ENCODE data around the gene SYT10. TPM values are rescaled to one million over a fixed set of nuclear protein-coding genes. Genes with fewer than 3 reads are reported as not detected.

Gene SYT10
- total and polyA plus RNA-seq, 2 donors (not counting 1 experiment from before 2014, with no cell fraction given) = not detected

GRCh38 chr12:33480366-33480765 lies 40.7 kb upstream of the SYT10 start:
- ATAC-seq (ENCODE audit: low read depth) (no peak), DNase-seq (no peak)
- no peak overlapping the region for H2AFZ ChIP-seq (ENCODE audit: insufficient read depth, low read depth, low read length, poor library complexity, severe bottlenecking)
- Mint-ChIP-seq H3K4me1 (no peaks in the 10 kb centered on the region), H3K9me3 (ENCODE audit: insufficient read depth) (no peaks in the 10 kb centered on the region), H3K27ac (no peak overlapping the region), H3K4me3 (no peak overlapping the region), H3K27me3 (no peaks in the 10 kb centered on the region)
- no peak overlapping the region for H3K4me3 ChIP-seq (ENCODE audit: control extremely low read depth in 1 of 5, extremely low read depth in 1 of 5, insufficient read depth in 1 of 5, low read depth in 2 of 5, low read length in 4 of 5)
- intact Hi-C loops (cut with micrococcal nuclease) = no loop called here
- no peaks in the 10 kb centered on the region for H3K27me3 ChIP-seq (replicated peaks in 1 of 4; ENCODE audit: control extremely low read depth in 1 of 4, control insufficient read depth in 3 of 4, insufficient read depth in 4 of 4, low read length in 3 of 4)
- H3K4me2 ChIP-seq (replicated peaks; ENCODE audit: low read depth, low read length, poor library complexity, severe bottlenecking) = no peak overlapping the region
- peaks cover 0 to 4% (median 0%) of the 10 kb centered on the region in 3 donors for H3K9me3 ChIP-seq (ENCODE audit: control extremely low read depth in 1 of 3, control insufficient read depth in 2 of 3, insufficient read depth in 1 of 3, low read length in 2 of 3)
- H4K20me1 ChIP-seq (ENCODE audit: control insufficient read depth, insufficient read depth, low read length, poor library complexity, severe bottlenecking) = no peaks in the 10 kb centered on the region
- no peak overlapping the region for H3K27ac ChIP-seq (ENCODE audit: low read length in 2 of 2)
- no peaks in the 10 kb centered on the region for H3K4me1 ChIP-seq (ENCODE audit: control insufficient read depth in 2 of 2, insufficient read depth in 2 of 2, low read length in 2 of 2)
- TF ChIP-seq EZH2 (IDR thresholded peaks at IDR 0.05; ENCODE audit: borderline replicate concordance, insufficient read depth, low read depth, low read length, poor library complexity, severe bottlenecking) (no peak), CTCF (IDR thresholded peaks at IDR 0.05) (no peak)
- ChIA-PET POLR2A (no interaction called here), CTCF (no interaction called here)
- H3K9ac ChIP-seq (ENCODE audit: low read length) = no peak overlapping the region
- no peaks in the 10 kb centered on the region for H3K79me2 ChIP-seq (ENCODE audit: control insufficient read depth, insufficient read depth, low read length)
- H3K36me3 ChIP-seq (replicated peaks in 1 of 2; ENCODE audit: control extremely low read depth in 1 of 2, control insufficient read depth in 1 of 2, extremely low read depth in 1 of 2, insufficient read depth in 2 of 2, low read length in 1 of 2) = no peaks in the 10 kb centered on the region
- no CpG with 5 or more reads among the region's 1 CpG for WGBS (ENCODE audit: insufficient coverage)

- Histone ChIP-seq H3K4me1 (ENCODE audit: control insufficient read depth in 2 of 2, insufficient read depth in 2 of 2, low read length in 2 of 2) (no peaks in the 10 kb centered on the region), H3K9me3 (ENCODE audit: control extremely low read depth in 1 of 3, control insufficient read depth in 2 of 3, insufficient read depth in 1 of 3, low read length in 2 of 3) (no peaks in the 10 kb centered on the region), H3K36me3 (replicated peaks in 1 of 2; ENCODE audit: control extremely low read depth in 1 of 2, control insufficient read depth in 1 of 2, extremely low read depth in 1 of 2, insufficient read depth in 2 of 2, low read length in 1 of 2) (no peaks in the 10 kb centered on the region), H3K4me2 (replicated peaks; ENCODE audit: low read depth, low read length, poor library complexity, severe bottlenecking) (no peak overlapping the region), H2AFZ (ENCODE audit: insufficient read depth, low read depth, low read length, poor library complexity, severe bottlenecking) (no peak overlapping the region), H4K20me1 (ENCODE audit: control insufficient read depth, insufficient read depth, low read length, poor library complexity, severe bottlenecking) (no peaks in the 10 kb centered on the region), H3K4me3 (ENCODE audit: control extremely low read depth in 1 of 5, extremely low read depth in 1 of 5, insufficient read depth in 1 of 5, low read depth in 2 of 5, low read length in 4 of 5) (no peak overlapping the region), H3K9ac (ENCODE audit: low read length) (no peak overlapping the region), H3K27me3 (replicated peaks in 1 of 4; ENCODE audit: control extremely low read depth in 1 of 4, control insufficient read depth in 3 of 4, insufficient read depth in 4 of 4, low read length in 3 of 4) (no peaks in the 10 kb centered on the region), H3K27ac (ENCODE audit: low read length in 2 of 2) (no peak overlapping the region), H3K79me2 (ENCODE audit: control insufficient read depth, insufficient read depth, low read length) (no peaks in the 10 kb centered on the region)
- Mint-ChIP-seq H3K4me1 (no peaks in the 10 kb centered on the region), H3K27me3 (no peaks in the 10 kb centered on the region), H3K4me3 (no peak overlapping the region), H3K9me3 (ENCODE audit: insufficient read depth) (no peaks in the 10 kb centered on the region), H3K27ac (no peak overlapping the region)
- intact Hi-C loops (cut with micrococcal nuclease) = no loop called here
- no CpG with 5 or more reads among the region's 1 CpG for WGBS (ENCODE audit: insufficient coverage)
- TF ChIP-seq EZH2 (IDR thresholded peaks at IDR 0.05; ENCODE audit: borderline replicate concordance, insufficient read depth, low read depth, low read length, poor library complexity, severe bottlenecking) (no peak), CTCF (IDR thresholded peaks at IDR 0.05) (no peak)
- ChIA-PET CTCF (no interaction called here), POLR2A (no interaction called here)
- ATAC-seq (ENCODE audit: low read depth) (no peak), DNase-seq (no peak)
Observed at GRCh38 chr12:33476058-33476457, 36.4 kb upstream of the SYT10 start.

All from B cell (primary cell).